HCT116 (cell line): ENCODE results near the gene MIEF2. TPM values are rescaled to one million over a fixed set of nuclear protein-coding genes. Genes with fewer than 3 reads are reported as not detected.

ENCODE experiments used
- ATAC-seq: fragments of 200-7000 bp; cut with Tn5 transposase; 2 replicates; pipeline ENCODE4 v1.9.1; 2020; ENCODE audit warnings: mild to moderate bottlenecking, moderate library complexity
- BruUV-seq: library from RNA; stranded (reverse); fragments of 400-500 nt; replicated peaks from 2 replicates; lab custom pipeline; 2021; lab: Mats Ljungman, UMichigan
- CTCF ChIA-PET: fragments of 300-600 bp; sonication (Branson Sonifier 250); formaldehyde crosslinking; loops from one replicate; lab custom pipeline; 2021; ENCODE audit warnings: antibody characterized with exemption; lab: Charles Lee
- POLR2A ChIA-PET: fragments of 300-600, 350-600 bp; sonication (Branson Sonifier 250); formaldehyde crosslinking; loops from one replicate; lab custom pipeline; 2021; ENCODE audit warnings: antibody characterized with exemption; lab: Charles Lee
- RAD21 ChIA-PET, 2 experiments: fragments of 300-600 bp; sonication (Branson Sonifier 250); formaldehyde crosslinking; loops; one replicate each; lab custom pipeline; 2023; ENCODE audit warnings: low total read pairs in 2 of 2; ENCODE audit not compliant: uncharacterized antibody in 2 of 2, unreplicated experiment in 2 of 2, low non-redundant PET in 1 of 2; lab: Charles Lee
- DNase-seq: peaks from one replicate; pipeline ENCODE4 v3.0.0-alpha.2; 2010; ENCODE audit warnings: low read depth, low spot score
- H2AFZ ChIP-seq: fragments of 200-600 bp; shearing (Covaris generic), sonication (generic); 2 replicates; pipeline ENCODE4 v1.6.1; 2017; ENCODE audit warnings: low read depth, mixed run types, mixed read lengths, antibody characterized with exemption, low read length; ENCODE audit not compliant: poor library complexity, severe bottlenecking
- H3K27ac ChIP-seq: 2 replicates; pipeline ENCODE4 v1.5.1; 2012; ENCODE audit warnings: low read depth, low read length
- H3K27me3 ChIP-seq: fragments of 200-600 bp; sonication (generic); 2 replicates; pipeline ENCODE4 v1.6.1; 2016; ENCODE audit warnings: mixed run types, low read length, mixed read lengths; ENCODE audit not compliant: insufficient read depth
- H3K36me3 ChIP-seq, 2 experiments: fragments of 200-500 bp in 1 of 2; fragments of 200-600 bp in 1 of 2; sonication (Bioruptor generic) in 1 of 2; sonication (generic) in 1 of 2; 2 replicates each; pipeline versions ENCODE4 v1.5.1 to v1.6.1; 2014 to 2016; ENCODE audit warnings: low read length in 2 of 2, inconsistent platforms in 1 of 2, mixed read lengths in 1 of 2, mixed run types in 1 of 2; ENCODE audit not compliant: insufficient read depth in 2 of 2, control insufficient read depth in 1 of 2
- H3K4me1 ChIP-seq, 2 experiments: fragments of 200-600 bp in 1 of 2; sonication (generic) in 1 of 2; 2 replicates each; pipeline versions ENCODE4 v1.5.1 to v1.6.1; 2012 to 2017; ENCODE audit warnings: low read length in 2 of 2, inconsistent platforms in 1 of 2, mild to moderate bottlenecking in 1 of 2, mixed read lengths in 1 of 2, mixed run types in 1 of 2, moderate library complexity in 1 of 2; ENCODE audit not compliant: insufficient read depth in 2 of 2, control insufficient read depth in 1 of 2
- H3K4me2 ChIP-seq: fragments of 200-600 bp; sonication (generic); 2 replicates; pipeline ENCODE4 v1.6.1; 2017; ENCODE audit warnings: mixed run types, low read length, mixed read lengths
- H3K4me3 ChIP-seq, 2 experiments: fragments of 200-600 bp in 1 of 2; sonication (generic) in 1 of 2; replicated peaks in 1 of 2; 2 replicates each; pipeline ENCODE4 v1.5.1; 2011 to 2016; ENCODE audit warnings: low read length in 2 of 2, control low read depth in 1 of 2, low read depth in 1 of 2, mild to moderate bottlenecking in 1 of 2, mixed read lengths in 1 of 2, mixed run types in 1 of 2
- H3K79me2 ChIP-seq: fragments of 200-600 bp; sonication (generic); 2 replicates; pipeline ENCODE4 v1.6.1; 2017; ENCODE audit warnings: mild to moderate bottlenecking, mixed run types, low read length, moderate library complexity, mixed read lengths; ENCODE audit not compliant: insufficient read depth
- H3K9ac ChIP-seq: fragments of 200-600 bp; sonication (generic); 2 replicates; pipeline ENCODE4 v1.6.1; 2016; ENCODE audit warnings: low read length, mixed read lengths
- H3K9me2 ChIP-seq: fragments of 200-600 bp; sonication (generic), shearing (Covaris generic); 2 replicates; pipeline ENCODE4 v1.6.1; 2017; ENCODE audit warnings: mixed run types, mild to moderate bottlenecking, moderate library complexity; ENCODE audit not compliant: insufficient read depth
- H3K9me3 ChIP-seq, 2 experiments: fragments of 200-500 bp in 1 of 2; fragments of 200-600 bp in 1 of 2; sonication (Bioruptor generic) in 1 of 2; sonication (generic) in 1 of 2; 2 replicates each; pipeline ENCODE4 v1.6.1; 2014 to 2017; ENCODE audit warnings: low read length in 2 of 2, mixed read lengths in 2 of 2, inconsistent platforms in 1 of 2, low read depth in 1 of 2, mild to moderate bottlenecking in 1 of 2, mixed run types in 1 of 2, moderate library complexity in 1 of 2; ENCODE audit not compliant: control insufficient read depth in 1 of 2, insufficient read depth in 1 of 2
- H4K20me1 ChIP-seq: fragments of 200-600 bp; sonication (generic), shearing (Covaris generic); 2 replicates; pipeline ENCODE4 v1.6.1; 2017; ENCODE audit warnings: mixed run types, mild to moderate bottlenecking, moderate library complexity; ENCODE audit not compliant: insufficient read depth
- CEBPB ChIP-seq: IDR thresholded peaks from 2 replicates; pipeline ENCODE4 v1.6.1; 2012; ENCODE audit warnings: low read depth
- EGR1 ChIP-seq: IDR thresholded peaks from 2 replicates; pipeline ENCODE4 v1.6.1; 2012; ENCODE audit warnings: low read depth
- ELF1 ChIP-seq: IDR thresholded peaks from 2 replicates; pipeline ENCODE4 v1.6.1; 2012; ENCODE audit warnings: low read depth, borderline replicate concordance
- EZH2phosphoT487 ChIP-seq: fragments of 200-600 bp; IDR thresholded peaks from 2 replicates; pipeline ENCODE4 v1.6.1; 2018; ENCODE audit warnings: antibody characterized with exemption, borderline replicate concordance
- FOSL1 ChIP-seq: IDR thresholded peaks from 2 replicates; pipeline ENCODE4 v1.6.1; 2012; ENCODE audit warnings: low read depth
- JUND ChIP-seq: IDR thresholded peaks from 2 replicates; pipeline ENCODE4 v1.6.1; 2012
- POLR2A ChIP-seq: IDR thresholded peaks from 2 replicates; pipeline ENCODE4 v1.7.0; 2011; ENCODE audit warnings: borderline replicate concordance; ENCODE audit not compliant: insufficient read depth, insufficient read length; ENCODE audit errors: extremely low read depth
- RAD21 ChIP-seq: IDR thresholded peaks from 2 replicates; pipeline ENCODE4 v1.6.1; 2012; ENCODE audit warnings: low read depth, mild to moderate bottlenecking
- SIN3A ChIP-seq: IDR thresholded peaks from 2 replicates; pipeline ENCODE4 v1.6.1; 2012; ENCODE audit warnings: low read depth
- SP1 ChIP-seq: IDR thresholded peaks from 2 replicates; pipeline ENCODE4 v1.6.1; 2012; ENCODE audit warnings: low read depth
- ZFX ChIP-seq: fragments of 450-650 bp; IDR thresholded peaks from 2 replicates; pipeline ENCODE4 v1.6.1; 2017
- ZNF274 ChIP-seq: fragments of 200-500 bp; sonication (Bioruptor generic); IDR thresholded peaks from 2 replicates; pipeline ENCODE4 v1.6.1; 2014; ENCODE audit warnings: mild to moderate bottlenecking, low read depth, low read length, inconsistent platforms
- intact Hi-C: fragments of 100-400 bp; cut with micrococcal nuclease; formaldehyde crosslinking; loops from 2 replicates; pipeline ENCODE4 v1.10.0; 2022
- total RNA-seq: library from RNA; stranded (reverse); gene quantifications from one replicate; pipeline ENCODE4 v1.2.1, GENCODE V29; 2021; ENCODE audit not compliant: unreplicated experiment
- TF ChIP-seq, protein P1 (sequence below): IDR thresholded peaks from 2 replicates; pipeline ENCODE4 v1.6.1; 2012; ENCODE audit warnings: low read depth
- TF ChIP-seq, protein P2 (sequence below), 3 experiments: fragments of 200-600 bp in 1 of 3; sonication (generic) in 1 of 3; IDR thresholded peaks in 2 of 3; conservative IDR thresholded peaks in 1 of 3; 2 replicates each; pipeline ENCODE4 v1.5.1; 2012 to 2017; ENCODE audit warnings: low read depth in 2 of 3, low read length in 2 of 3, antibody characterized with exemption in 1 of 3, borderline replicate concordance in 1 of 3, control low read depth in 1 of 3, mild to moderate bottlenecking in 1 of 3, mixed read lengths in 1 of 3, mixed run types in 1 of 3, moderate library complexity in 1 of 3; ENCODE audit not compliant: insufficient read depth in 1 of 3
- TF ChIP-seq, protein P3 (sequence below): IDR thresholded peaks from 2 replicates; pipeline ENCODE4 v1.6.1; 2012

Gene MIEF2
- total RNA-seq, 1 experiment from 2014 or later = 9.3 TPM

DNA sequence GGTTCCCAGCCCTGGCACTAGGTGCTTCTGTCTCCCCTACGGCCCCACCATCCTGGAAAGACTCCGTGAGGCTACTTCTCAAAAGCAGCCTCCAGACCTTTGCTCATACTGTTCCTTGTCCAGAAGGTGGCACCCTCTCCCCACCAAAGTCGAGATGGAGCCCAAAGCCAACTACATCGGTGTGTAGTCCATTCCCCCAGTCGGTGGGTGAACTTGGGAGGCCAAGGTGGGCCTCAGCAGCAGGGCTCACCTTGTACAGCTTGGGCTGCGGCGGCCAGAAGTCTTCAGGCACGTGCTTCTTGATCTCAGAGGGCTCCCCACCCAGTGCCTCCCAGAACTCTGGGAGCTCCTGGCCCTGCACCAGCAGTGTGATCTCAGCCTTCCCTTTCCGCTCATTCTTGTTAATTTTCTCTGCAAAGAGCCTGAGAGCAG, 12.1 kb upstream of the MIEF2 start (continued):
- TF ChIP-seq, protein P1, sequence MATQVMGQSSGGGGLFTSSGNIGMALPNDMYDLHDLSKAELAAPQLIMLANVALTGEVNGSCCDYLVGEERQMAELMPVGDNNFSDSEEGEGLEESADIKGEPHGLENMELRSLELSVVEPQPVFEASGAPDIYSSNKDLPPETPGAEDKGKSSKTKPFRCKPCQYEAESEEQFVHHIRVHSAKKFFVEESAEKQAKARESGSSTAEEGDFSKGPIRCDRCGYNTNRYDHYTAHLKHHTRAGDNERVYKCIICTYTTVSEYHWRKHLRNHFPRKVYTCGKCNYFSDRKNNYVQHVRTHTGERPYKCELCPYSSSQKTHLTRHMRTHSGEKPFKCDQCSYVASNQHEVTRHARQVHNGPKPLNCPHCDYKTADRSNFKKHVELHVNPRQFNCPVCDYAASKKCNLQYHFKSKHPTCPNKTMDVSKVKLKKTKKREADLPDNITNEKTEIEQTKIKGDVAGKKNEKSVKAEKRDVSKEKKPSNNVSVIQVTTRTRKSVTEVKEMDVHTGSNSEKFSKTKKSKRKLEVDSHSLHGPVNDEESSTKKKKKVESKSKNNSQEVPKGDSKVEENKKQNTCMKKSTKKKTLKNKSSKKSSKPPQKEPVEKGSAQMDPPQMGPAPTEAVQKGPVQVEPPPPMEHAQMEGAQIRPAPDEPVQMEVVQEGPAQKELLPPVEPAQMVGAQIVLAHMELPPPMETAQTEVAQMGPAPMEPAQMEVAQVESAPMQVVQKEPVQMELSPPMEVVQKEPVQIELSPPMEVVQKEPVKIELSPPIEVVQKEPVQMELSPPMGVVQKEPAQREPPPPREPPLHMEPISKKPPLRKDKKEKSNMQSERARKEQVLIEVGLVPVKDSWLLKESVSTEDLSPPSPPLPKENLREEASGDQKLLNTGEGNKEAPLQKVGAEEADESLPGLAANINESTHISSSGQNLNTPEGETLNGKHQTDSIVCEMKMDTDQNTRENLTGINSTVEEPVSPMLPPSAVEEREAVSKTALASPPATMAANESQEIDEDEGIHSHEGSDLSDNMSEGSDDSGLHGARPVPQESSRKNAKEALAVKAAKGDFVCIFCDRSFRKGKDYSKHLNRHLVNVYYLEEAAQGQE = no peak
- TF ChIP-seq POLR2A (no peak), RAD21 (peak; percentile 88), ELF1 (no peak), SIN3A (no peak)

DNA sequence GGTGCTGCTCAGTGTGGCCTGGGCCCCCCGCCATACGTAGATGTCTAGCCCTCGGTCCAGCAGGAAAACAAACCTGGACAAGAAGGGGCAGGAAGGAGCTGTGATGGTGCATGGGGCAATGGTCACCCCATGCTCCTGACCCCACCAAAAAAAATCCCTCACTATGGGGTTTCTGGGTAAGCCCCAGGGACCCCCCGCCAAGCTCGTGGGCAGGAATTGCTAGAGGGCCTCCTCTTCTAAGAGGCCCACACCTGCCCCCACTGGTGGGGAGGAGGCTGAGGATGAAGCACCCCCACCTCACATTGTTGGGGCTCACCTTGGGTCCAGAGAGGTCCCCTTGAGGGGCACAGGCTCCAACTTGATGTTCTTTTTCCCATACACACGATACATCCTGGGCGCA, 11.7 kb upstream of the MIEF2 start:
- no peaks in the 10 kb centered on the region for H3K9me3 ChIP-seq
- TF ChIP-seq FOSL1 (no peak), JUND (no peak), EZH2phosphoT487 (no peak), ZFX (no peak), SIN3A (no peak), SP1 (no peak), CEBPB (no peak), EGR1 (no peak), ZNF274 (no peak)
- TF ChIP-seq, protein P2, sequence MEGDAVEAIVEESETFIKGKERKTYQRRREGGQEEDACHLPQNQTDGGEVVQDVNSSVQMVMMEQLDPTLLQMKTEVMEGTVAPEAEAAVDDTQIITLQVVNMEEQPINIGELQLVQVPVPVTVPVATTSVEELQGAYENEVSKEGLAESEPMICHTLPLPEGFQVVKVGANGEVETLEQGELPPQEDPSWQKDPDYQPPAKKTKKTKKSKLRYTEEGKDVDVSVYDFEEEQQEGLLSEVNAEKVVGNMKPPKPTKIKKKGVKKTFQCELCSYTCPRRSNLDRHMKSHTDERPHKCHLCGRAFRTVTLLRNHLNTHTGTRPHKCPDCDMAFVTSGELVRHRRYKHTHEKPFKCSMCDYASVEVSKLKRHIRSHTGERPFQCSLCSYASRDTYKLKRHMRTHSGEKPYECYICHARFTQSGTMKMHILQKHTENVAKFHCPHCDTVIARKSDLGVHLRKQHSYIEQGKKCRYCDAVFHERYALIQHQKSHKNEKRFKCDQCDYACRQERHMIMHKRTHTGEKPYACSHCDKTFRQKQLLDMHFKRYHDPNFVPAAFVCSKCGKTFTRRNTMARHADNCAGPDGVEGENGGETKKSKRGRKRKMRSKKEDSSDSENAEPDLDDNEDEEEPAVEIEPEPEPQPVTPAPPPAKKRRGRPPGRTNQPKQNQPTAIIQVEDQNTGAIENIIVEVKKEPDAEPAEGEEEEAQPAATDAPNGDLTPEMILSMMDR (IDR thresholded peaks at IDR 0.05 in 2 of 3, conservative IDR thresholded peaks at IDR 0.05 in 1 of 3; ENCODE audit: borderline replicate concordance in 1 of 3, insufficient read depth in 1 of 3, low read depth in 2 of 3, low read length in 2 of 3) = no peak
- TF ChIP-seq, protein P3, sequence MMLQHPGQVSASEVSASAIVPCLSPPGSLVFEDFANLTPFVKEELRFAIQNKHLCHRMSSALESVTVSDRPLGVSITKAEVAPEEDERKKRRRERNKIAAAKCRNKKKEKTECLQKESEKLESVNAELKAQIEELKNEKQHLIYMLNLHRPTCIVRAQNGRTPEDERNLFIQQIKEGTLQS = no peak
- TF ChIP-seq, protein P1 = no peak
- H3K9me2 ChIP-seq = no peaks in the 10 kb centered on the region
- ATAC-seq (no peak), DNase-seq (no peak)
- no peak overlapping the region for H2AFZ ChIP-seq
- H3K36me3 ChIP-seq = peaks cover 20 to 53% of the 10 kb centered on the region in 2 experiments
- no peak overlapping the region for H3K4me2 ChIP-seq
- peak overlapping the region; percentile 19; the same call in 1 of the 2 replicates for H3K27ac ChIP-seq
- H4K20me1 ChIP-seq = peaks cover 6% of the 10 kb centered on the region; the same call in 1 of the 2 replicates
- no peak overlapping the region for H3K9ac ChIP-seq
- H3K4me3 ChIP-seq = no peak overlapping the region
- peaks cover 0 to 12% of the 10 kb centered on the region in 2 experiments; a peak in 2 of 4 replicates for H3K4me1 ChIP-seq
- H3K27me3 ChIP-seq = no peaks in the 10 kb centered on the region
- H3K79me2 ChIP-seq = no peaks in the 10 kb centered on the region
- ChIA-PET POLR2A (no interaction called here), RAD21 (no interaction called here), CTCF (interaction anchor here (0.5 to 1.3 kb wide), 3 partner anchors 72 to 119 kb away, joined by 3 to 5 read pairs (median 3); no protein-coding TSS in a partner anchor)
- BruUV-seq = no TSS peak
- intact Hi-C loops = loop anchor here (1.0 kb wide), 1 partner anchor 72 kb away; no protein-coding TSS in a partner anchor
